IPS DF 6.9 (cell line): ENCODE results near the gene RCAN2.

Experiments used
- DNase-seq: peaks from one replicate; pipeline ENCODE4 v3.0.0-alpha.2; 2013; ENCODE audit warnings: low read depth, low spot score
- H3K27ac ChIP-seq: one replicate; pipeline ENCODE4 v1.5.1; 2013; ENCODE audit warnings: low read length, control low read depth
- H3K27me3 ChIP-seq: 2 replicates; pipeline ENCODE4 v1.6.1; 2013; ENCODE audit warnings: mild to moderate bottlenecking, low read length; ENCODE audit not compliant: control insufficient read depth, insufficient read depth
- H3K36me3 ChIP-seq: 2 replicates; pipeline ENCODE4 v1.6.1; 2013; ENCODE audit warnings: low read length; ENCODE audit not compliant: control insufficient read depth, insufficient read depth
- H3K4me1 ChIP-seq: 2 replicates; pipeline ENCODE4 v1.6.1; 2013; ENCODE audit warnings: low read length; ENCODE audit not compliant: control insufficient read depth, insufficient read depth
- H3K4me3 ChIP-seq: 2 replicates; pipeline ENCODE4 v1.5.1; 2013; ENCODE audit warnings: mild to moderate bottlenecking, low read length
- H3K9me3 ChIP-seq: 2 replicates; pipeline ENCODE4 v1.6.1; 2013; ENCODE audit warnings: low read length, inconsistent platforms; ENCODE audit not compliant: control insufficient read depth, insufficient read depth
- WGBS: extraction: QIAGEN DNeasy Blood & Tissue Kit; methylation state at CpG from one replicate; pipeline ENCODE4 v1.1.7; 2013; ENCODE audit warnings: mixed read lengths, missing lambda C conversion rate; ENCODE audit not compliant: insufficient read length, insufficient coverage; 5-methylcytosine and 5-hydroxymethylcytosine counted together

The RCAN2 gene

GRCh38 chr6:46491201-46491627 is at the start of gene RCAN2:
RCAN2 (minus strand) TSS chr6:46491449.
- no CpG with 5 or more reads among the region's 51 CpGs for WGBS
- no peaks in the 10 kb centered on the region for H3K27me3 ChIP-seq
- no peaks in the 10 kb centered on the region for H3K9me3 ChIP-seq
- H3K27ac ChIP-seq = no peak within 1 kb of the TSS
- DNase-seq = peak; percentile 55
- no peaks in the 10 kb centered on the region; the same call in 1 of the 2 replicates for H3K4me1 ChIP-seq
- H3K36me3 ChIP-seq = no peaks in the 10 kb centered on the region
- H3K4me3 ChIP-seq = peak within 1 kb of the TSS; percentile 93; the same call in 1 of the 2 replicates

DNA sequence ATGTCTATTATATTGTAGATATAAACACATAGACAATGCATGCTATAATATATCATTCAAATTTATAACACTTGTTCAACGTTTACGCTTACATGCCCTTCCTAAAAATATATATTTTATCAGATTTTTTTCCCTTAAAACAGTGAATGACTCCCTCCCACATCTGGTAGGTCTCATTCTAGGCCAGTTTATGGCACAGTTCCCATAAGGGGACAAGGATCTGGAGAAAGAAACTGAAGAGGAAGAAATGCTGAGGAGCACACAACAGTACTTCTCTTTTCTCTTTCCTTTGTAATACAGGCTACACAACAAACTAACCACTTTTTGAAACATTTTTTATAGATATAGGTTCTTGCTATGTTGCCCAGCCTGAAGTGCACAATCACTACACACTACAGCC is 48.6 kb upstream of the RCAN2 start:
- Histone ChIP-seq H3K27ac (no peak overlapping the region), H3K36me3 (no peaks in the 10 kb centered on the region), H3K4me3 (no peak overlapping the region), H3K27me3 (no peaks in the 10 kb centered on the region), H3K9me3 (no peaks in the 10 kb centered on the region), H3K4me1 (no peaks in the 10 kb centered on the region)
- DNase-seq = no peak
- WGBS = 100% methylated on average over 2 of the region's 2 CpGs

DNA sequence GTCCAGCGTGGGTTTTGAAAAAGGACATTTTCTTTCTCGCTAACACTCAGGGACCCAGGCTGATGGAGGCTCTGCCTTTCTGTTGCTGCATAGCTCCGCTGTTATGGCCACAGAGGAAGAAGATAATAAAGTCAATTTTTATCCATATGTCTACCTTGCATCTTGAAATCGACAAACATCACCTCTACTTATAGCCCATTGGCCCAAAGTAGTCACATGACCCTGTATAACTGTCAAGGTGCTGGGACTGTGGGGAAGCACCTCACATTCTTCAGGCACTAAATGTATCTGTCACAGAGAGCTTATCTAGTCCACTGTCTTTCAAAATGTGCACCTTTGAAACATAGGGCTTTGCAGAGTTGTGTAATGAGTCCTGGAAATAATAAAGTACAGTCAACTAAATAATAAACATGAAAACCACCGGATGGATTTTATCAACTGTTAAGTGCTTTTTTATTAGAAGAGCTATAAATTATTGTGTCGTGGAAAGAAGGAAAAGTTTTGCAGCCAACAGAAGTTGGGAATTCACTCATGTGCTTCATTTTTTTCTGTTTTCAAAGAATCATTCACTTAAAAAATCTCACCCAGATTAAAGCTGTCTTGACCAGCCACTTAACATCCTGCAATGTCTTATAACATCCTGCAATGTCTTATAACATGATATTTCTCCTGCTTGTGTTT is 47.7 kb upstream of the RCAN2 start:
- H3K27ac ChIP-seq = no peak overlapping the region
- H3K9me3 ChIP-seq = no peaks in the 10 kb centered on the region
- 100% methylated on average over 1 of the region's 6 CpGs for WGBS
- no peaks in the 10 kb centered on the region for H3K36me3 ChIP-seq
- no peak for DNase-seq
- H3K4me1 ChIP-seq = no peaks in the 10 kb centered on the region
- no peaks in the 10 kb centered on the region for H3K27me3 ChIP-seq
- H3K4me3 ChIP-seq = no peak overlapping the region

DNA sequence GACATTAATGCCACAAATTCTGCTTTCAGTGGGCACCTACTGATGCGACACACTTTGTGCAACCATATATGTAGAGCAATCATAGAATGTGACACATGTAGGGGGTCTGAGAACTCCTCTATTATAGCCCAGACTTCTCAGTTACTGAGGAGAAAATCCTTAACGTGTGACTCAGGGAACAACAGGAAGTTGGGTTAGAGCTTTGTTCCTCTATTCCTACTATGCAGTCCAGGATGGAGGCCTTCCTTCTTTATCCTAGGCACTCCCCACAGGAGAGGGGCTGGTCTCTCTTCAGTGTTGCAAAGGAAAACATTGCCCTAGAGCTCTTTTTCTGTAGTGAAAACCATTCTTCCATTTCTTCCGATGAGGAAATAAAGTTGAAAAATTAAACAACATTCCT is 39.6 kb upstream of the RCAN2 start:
- WGBS = no CpG with 5 or more reads among the region's 3 CpGs

DNA sequence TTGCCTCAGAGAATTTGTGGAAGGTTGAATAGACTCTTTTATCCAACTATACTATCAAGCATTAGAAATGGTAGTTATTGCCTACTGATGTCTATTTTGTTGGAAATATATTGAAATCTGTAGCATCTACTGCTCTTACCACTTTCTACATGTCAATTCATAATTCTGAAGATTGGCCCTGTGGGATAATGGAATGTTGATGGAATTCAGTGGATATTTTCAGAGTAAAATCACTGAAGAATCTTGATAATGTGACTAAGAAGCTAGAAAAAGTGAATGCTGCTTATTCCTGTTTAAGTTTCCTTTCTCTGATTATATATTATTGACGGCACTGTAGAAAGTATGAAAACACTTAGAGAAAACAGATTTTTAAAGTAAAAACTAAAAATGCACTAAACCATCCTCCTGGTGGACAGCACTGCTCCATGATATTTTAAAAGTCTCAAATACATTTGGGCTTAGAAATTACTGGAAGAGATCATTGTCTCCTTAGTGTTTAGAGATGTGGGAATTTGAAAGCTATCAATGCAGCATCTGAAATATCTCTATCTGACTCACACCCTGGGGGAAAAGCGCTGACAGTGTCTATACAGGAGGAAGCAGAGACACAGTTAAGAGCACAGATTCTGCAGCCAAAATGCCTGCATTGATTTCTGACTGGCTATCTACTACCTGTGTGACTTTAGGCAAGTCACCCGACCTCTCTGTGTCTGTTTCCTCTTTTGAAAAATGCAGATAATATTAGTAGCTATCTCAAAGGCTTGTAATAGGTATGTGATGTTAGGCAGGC is 37.9 kb upstream of the RCAN2 start:
- Histone ChIP-seq H3K36me3 (no peaks in the 10 kb centered on the region), H3K4me1 (peaks cover 1% of the 10 kb centered on the region; the same call in 1 of the 2 replicates), H3K9me3 (no peaks in the 10 kb centered on the region), H3K27ac (no peak overlapping the region), H3K4me3 (no peak overlapping the region), H3K27me3 (no peaks in the 10 kb centered on the region)
- WGBS = no CpG with 5 or more reads among the region's 3 CpGs
- no peak for DNase-seq

More for the DNA sequence above, 39.6 kb upstream of the RCAN2 start:
- Histone ChIP-seq H3K27ac (no peak overlapping the region), H3K27me3 (no peaks in the 10 kb centered on the region), H3K9me3 (no peaks in the 10 kb centered on the region), H3K4me3 (no peak overlapping the region), H3K4me1 (peaks cover 1% of the 10 kb centered on the region; the same call in 1 of the 2 replicates), H3K36me3 (no peaks in the 10 kb centered on the region)
- DNase-seq = no peak

- H3K36me3 ChIP-seq = no peaks in the 10 kb centered on the region
- H3K4me3 ChIP-seq = no peak overlapping the region
- WGBS = no CpG with 5 or more reads among the region's 2 CpGs
- H3K9me3 ChIP-seq = no peaks in the 10 kb centered on the region
- H3K4me1 ChIP-seq = peaks cover 1% of the 10 kb centered on the region; the same call in 1 of the 2 replicates
- H3K27me3 ChIP-seq = no peaks in the 10 kb centered on the region
- no peak overlapping the region for H3K27ac ChIP-seq
- DNase-seq = no peak
These were observed 35.4 kb upstream of the RCAN2 start for GRCh38 chr6:46526607-46527006.

GRCh38 chr6:46525583-46525982 is 34.3 kb upstream of the RCAN2 start:
- no peak for DNase-seq
- no peaks in the 10 kb centered on the region for H3K36me3 ChIP-seq
- H3K4me3 ChIP-seq = no peak overlapping the region
- H3K27me3 ChIP-seq = no peaks in the 10 kb centered on the region
- H3K27ac ChIP-seq = no peak overlapping the region
- no peaks in the 10 kb centered on the region for H3K4me1 ChIP-seq
- no peaks in the 10 kb centered on the region for H3K9me3 ChIP-seq

DNA sequence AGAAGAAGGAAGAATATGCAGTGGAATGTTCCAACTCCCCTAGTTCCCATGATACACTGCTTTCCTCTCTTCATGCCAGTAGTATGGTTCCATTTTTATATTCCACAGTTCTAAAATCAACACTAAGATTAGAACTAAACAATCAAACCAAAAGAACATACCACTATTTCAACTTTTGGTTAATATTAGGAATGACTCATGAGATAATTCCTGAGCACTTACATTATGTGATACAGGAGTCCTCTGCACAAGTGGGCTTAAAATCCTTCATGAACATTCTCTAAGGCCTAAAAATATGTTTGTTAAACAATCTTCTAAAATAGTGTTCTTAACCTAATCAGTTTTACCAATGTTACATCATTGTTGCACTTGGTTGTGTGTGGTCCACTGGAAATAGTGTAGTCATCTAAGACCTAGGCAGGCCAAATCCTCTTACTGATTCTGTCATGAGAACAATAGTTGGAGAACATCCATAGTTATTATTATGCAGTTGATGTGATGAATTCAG is 30.3 kb upstream of the RCAN2 start:
- no peaks in the 10 kb centered on the region for H3K4me1 ChIP-seq
- H3K36me3 ChIP-seq = no peaks in the 10 kb centered on the region
- H3K27me3 ChIP-seq = no peaks in the 10 kb centered on the region
- DNase-seq = no peak
- H3K27ac ChIP-seq = no peak overlapping the region
- no peaks in the 10 kb centered on the region for H3K9me3 ChIP-seq
- H3K4me3 ChIP-seq = no peak overlapping the region

GRCh38 chr6:46517202-46517601 is 26.0 kb upstream of the RCAN2 start:
- no peaks in the 10 kb centered on the region for H3K9me3 ChIP-seq
- DNase-seq = no peak
- no peaks in the 10 kb centered on the region for H3K27me3 ChIP-seq
- no peak overlapping the region for H3K27ac ChIP-seq
- no peak overlapping the region for H3K4me3 ChIP-seq
- no peaks in the 10 kb centered on the region for H3K4me1 ChIP-seq
- H3K36me3 ChIP-seq = no peaks in the 10 kb centered on the region

- DNase-seq = no peak
- Histone ChIP-seq H3K27me3 (no peaks in the 10 kb centered on the region), H3K4me3 (no peak overlapping the region), H3K27ac (no peak overlapping the region), H3K4me1 (no peaks in the 10 kb centered on the region), H3K36me3 (no peaks in the 10 kb centered on the region), H3K9me3 (no peaks in the 10 kb centered on the region)
- no CpG with 5 or more reads among the region's 2 CpGs for WGBS
These were observed 22.3 kb upstream of the RCAN2 start for GRCh38 chr6:46513533-46513932.
